ENCODE data around the gene SPARCL1. TPM values are rescaled to one million over a fixed set of nuclear protein-coding genes. Genes with fewer than 3 reads are reported as not detected.

SPARCL1 gene
- total and polyA plus RNA-seq, 2 of the 13 experiments (the other 11 are each of a cell fraction or from before 2014, with no cell fraction given): 0.04 TPM; not detected in 1

DNA sequence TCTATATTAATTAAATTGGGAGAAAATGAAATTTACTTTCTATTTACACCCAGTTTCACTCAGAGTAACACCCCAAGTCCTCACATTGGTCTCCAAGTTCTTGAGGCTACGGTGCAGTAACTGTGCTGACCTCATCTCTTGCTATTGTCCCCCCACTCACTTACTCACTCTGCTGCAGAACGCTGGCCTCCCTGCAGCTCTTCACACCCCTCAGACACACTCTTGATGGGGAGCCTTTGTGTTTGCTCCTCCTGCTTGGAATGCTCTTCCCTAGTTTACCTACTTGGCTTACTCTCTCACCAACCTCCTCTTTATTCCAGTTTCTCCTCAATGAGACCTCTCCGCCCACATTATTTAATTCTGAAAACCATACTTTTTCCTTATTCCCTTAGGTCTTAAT lies 22.2 kb upstream of the SPARCL1 start (continued):
- no peak for TF ChIP-seq NFYC (CRISPR knock-in tag; IDR thresholded peaks at IDR 0.05)
- no peak for TF ChIP-seq CENPX (CRISPR knock-in tag; IDR thresholded peaks at IDR 0.05)
- TF ChIP-seq IKZF4 (CRISPR knock-in tag; IDR thresholded peaks at IDR 0.05; ENCODE audit: borderline replicate concordance, low read depth, not compliant biosample characterization): no peak
- TF ChIP-seq HNRNPH1 (optimal IDR thresholded peaks at IDR 0.05; ENCODE audit: low read depth, low read length): no peak
- TF ChIP-seq, protein P1, sequence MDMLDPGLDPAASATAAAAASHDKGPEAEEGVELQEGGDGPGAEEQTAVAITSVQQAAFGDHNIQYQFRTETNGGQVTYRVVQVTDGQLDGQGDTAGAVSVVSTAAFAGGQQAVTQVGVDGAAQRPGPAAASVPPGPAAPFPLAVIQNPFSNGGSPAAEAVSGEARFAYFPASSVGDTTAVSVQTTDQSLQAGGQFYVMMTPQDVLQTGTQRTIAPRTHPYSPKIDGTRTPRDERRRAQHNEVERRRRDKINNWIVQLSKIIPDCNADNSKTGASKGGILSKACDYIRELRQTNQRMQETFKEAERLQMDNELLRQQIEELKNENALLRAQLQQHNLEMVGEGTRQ (IDR thresholded peaks at IDR 0.05; ENCODE audit: low read depth, low read length): no peak
- TF ChIP-seq, protein P1 (CRISPR knock-in tag; IDR thresholded peaks at IDR 0.05; ENCODE audit: borderline replicate concordance): no peak

DNA sequence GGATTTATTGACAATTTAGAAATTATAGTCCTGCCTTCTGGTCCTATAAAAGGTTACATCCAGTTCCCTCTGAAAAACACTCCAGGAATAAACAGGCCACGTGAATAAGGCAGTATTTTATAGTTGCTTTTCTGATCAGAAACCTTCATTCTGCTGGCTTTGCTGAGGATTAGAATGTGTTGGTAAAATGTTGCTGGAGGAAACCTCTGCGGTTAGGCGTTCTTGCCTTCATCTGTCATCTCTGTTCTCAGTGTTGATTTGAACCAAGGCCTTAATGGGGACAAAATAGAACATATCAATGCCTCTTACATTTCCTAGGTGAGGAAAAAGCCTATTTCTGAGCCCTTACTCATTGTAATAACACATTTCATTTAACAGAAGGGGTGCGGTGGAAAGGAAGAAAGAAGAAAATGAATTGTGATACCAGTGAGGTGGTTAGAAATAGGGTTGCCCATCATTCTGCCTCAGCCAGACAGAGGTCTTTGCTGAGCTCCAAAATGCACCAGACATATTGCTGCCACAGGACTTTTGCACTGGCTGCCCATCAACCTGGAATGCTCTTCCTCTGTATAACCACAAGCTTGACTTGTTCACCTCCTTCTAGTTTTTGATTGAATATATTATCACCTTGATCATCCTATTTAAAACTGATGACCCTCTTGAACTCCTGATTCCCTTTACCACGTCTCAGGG lies 18.0 kb upstream of the SPARCL1 start:
- H3K4me1 ChIP-seq (ENCODE audit: insufficient read depth, low read length): no peaks in the 10 kb centered on the region
- FAIRE-seq: no peak
- DNase-seq (ENCODE audit: low spot score): no peak
- no peak overlapping the region for H3K9ac ChIP-seq (ENCODE audit: insufficient read depth, low read depth, low read length)
- no peak overlapping the region for H2AFZ ChIP-seq (ENCODE audit: low read length)
- CTCF ChIA-PET (ENCODE audit: low intra/inter-chr PET ratio, low total read pairs): no interaction called here
- ATAC-seq: no peak
- H3K36me3 ChIP-seq (replicated peaks in 1 of 2; ENCODE audit: control insufficient read depth in 1 of 2, insufficient read depth in 2 of 2, low read length in 2 of 2): no peaks in the 10 kb centered on the region
- H3K4me2 ChIP-seq (ENCODE audit: low read depth, low read length): no peak overlapping the region
- POLR2A ChIA-PET: no interaction called here
- no peak overlapping the region for H3K4me3 ChIP-seq (replicated peaks in 1 of 3; ENCODE audit: insufficient read depth in 1 of 3, low read depth in 2 of 3, low read length in 3 of 3)
- H3K27me3 ChIP-seq (ENCODE audit: control insufficient read depth in 1 of 2, insufficient read depth in 2 of 2, low read length in 2 of 2): no peaks in the 10 kb centered on the region; a peak in 1 of 5 replicates
- TF ChIP-seq TSC22D2 (CRISPR knock-in tag; IDR thresholded peaks at IDR 0.05; ENCODE audit: borderline replicate concordance): no peak
- TF ChIP-seq, protein P2, sequence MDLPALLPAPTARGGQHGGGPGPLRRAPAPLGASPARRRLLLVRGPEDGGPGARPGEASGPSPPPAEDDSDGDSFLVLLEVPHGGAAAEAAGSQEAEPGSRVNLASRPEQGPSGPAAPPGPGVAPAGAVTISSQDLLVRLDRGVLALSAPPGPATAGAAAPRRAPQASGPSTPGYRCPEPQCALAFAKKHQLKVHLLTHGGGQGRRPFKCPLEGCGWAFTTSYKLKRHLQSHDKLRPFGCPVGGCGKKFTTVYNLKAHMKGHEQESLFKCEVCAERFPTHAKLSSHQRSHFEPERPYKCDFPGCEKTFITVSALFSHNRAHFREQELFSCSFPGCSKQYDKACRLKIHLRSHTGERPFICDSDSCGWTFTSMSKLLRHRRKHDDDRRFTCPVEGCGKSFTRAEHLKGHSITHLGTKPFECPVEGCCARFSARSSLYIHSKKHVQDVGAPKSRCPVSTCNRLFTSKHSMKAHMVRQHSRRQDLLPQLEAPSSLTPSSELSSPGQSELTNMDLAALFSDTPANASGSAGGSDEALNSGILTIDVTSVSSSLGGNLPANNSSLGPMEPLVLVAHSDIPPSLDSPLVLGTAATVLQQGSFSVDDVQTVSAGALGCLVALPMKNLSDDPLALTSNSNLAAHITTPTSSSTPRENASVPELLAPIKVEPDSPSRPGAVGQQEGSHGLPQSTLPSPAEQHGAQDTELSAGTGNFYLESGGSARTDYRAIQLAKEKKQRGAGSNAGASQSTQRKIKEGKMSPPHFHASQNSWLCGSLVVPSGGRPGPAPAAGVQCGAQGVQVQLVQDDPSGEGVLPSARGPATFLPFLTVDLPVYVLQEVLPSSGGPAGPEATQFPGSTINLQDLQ (CRISPR knock-in tag; IDR thresholded peaks at IDR 0.05): no peak
- intact Hi-C loops (cut with micrococcal nuclease; ENCODE audit: unreplicated experiment) (no loop called here), in situ Hi-C loops (cut with HindIII; ENCODE audit: extremely low pct_ligation_motif_present, low pct_unique_long_range_greater_than_20kb) (loop anchor here (10.0 to 25.0 kb wide), 2 partner anchors 298 to 440 kb away; partner anchors contain the start of gene SPP1)
- no TSS peak for BruUV-seq (replicated peaks)
- no peaks in the 10 kb centered on the region for H4K20me1 ChIP-seq (ENCODE audit: insufficient read depth, low read length)
- 27% methylated on average over 5 of the region's 5 CpGs for WGBS (ENCODE audit: low lambda C conversion rate)
- no peaks in the 10 kb centered on the region for H3K79me2 ChIP-seq (ENCODE audit: insufficient read depth, low read length)
- H3K9me3 ChIP-seq (ENCODE audit: low read length): no peaks in the 10 kb centered on the region
- H3K27ac ChIP-seq (ENCODE audit: extremely low read length, insufficient read depth, low read length): no peak overlapping the region
